Activated T-helper 2 cell treated with anti-CD3 and anti-CD28 coated beads, Interferon-gamma antibody, Interleukin-2, Interleukin-4, amounts not matched to agents 10 μg/mL and 5 μg/mL and 100 μg/mL, durations not matched to agents 14 hours and 24 hours and 36 hours (primary cell): ENCODE data around the gene ZNF234. TPM values are rescaled to one million over a fixed set of nuclear protein-coding genes. Genes with fewer than 3 reads are reported as not detected.
"Not testable (repeated sequence)": the region's sequence is repeated elsewhere in the genome, so short reads cannot be mapped to it uniquely, and the experiment has no call there.

Source experiments
- DNase-seq: peaks from one replicate; pipeline ENCODE4 v3.0.0; 2021; ENCODE audit warnings: low spot score
- H3K27ac Mint-ChIP-seq: one replicate; pipeline ENCODE4 v1.8.0; 2021; ENCODE audit warnings: mixed read lengths
- H3K27me3 Mint-ChIP-seq: one replicate; pipeline ENCODE4 v1.8.0; 2021; ENCODE audit warnings: low read depth, mixed read lengths
- H3K36me3 Mint-ChIP-seq: one replicate; pipeline ENCODE4 v1.8.0; 2021; ENCODE audit warnings: low read depth, mixed read lengths
- H3K4me1 Mint-ChIP-seq: one replicate; pipeline ENCODE4 v1.8.0; 2021; ENCODE audit warnings: low read depth, mixed read lengths
- H3K4me3 Mint-ChIP-seq: one replicate; pipeline ENCODE4 v1.8.0; 2021; ENCODE audit warnings: low read depth, mild to moderate bottlenecking, moderate library complexity, mixed read lengths
- H3K9me3 Mint-ChIP-seq: one replicate; pipeline ENCODE4 v1.8.0; 2021; ENCODE audit warnings: mixed read lengths
- intact Hi-C: fragments of 100-400 bp; cut with micrococcal nuclease; formaldehyde crosslinking; loops from one replicate; pipeline ENCODE4 v1.15.1; 2023
- total RNA-seq: library from RNA; stranded (reverse); gene quantifications from 2 replicates; pipeline ENCODE4 v1.2.3, GENCODE V29; 2022

Gene ZNF234
- total RNA-seq = 10.3 and 11.6 TPM in 2 replicates

GRCh38 chr19:44141191-44142058 lies at the start of gene ZNF234:
Gene ZNF234 (plus strand): TSS chr19:44141554. CDS start chr19:44144633, 3,079 bp downstream.
- Mint-ChIP-seq H3K27ac (peak within 1 kb of the TSS; percentile 89), H3K27me3 (no peaks in the 10 kb centered on the region)

DNA sequence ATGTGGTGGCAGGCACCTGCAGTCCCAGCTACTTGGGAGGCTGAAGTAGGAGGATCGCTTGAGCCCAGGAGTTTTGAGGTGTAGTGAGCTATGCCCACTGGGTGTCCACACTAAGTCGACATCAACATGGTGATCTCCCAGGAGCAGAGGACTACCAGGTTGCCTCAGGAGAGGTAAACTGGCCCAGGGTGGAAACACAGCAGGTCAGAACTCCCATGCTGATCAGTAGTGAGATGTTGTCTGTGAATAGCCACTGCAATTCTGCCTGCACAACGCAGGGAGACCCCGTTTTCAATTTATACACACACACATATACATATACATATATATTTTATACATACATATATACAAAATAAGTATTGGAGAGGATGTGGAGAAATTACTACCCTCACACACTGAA lies 49.2 kb upstream of the ZNF234 start:
- H3K27ac Mint-ChIP-seq = no peak overlapping the region
- peaks cover 7% of the 10 kb centered on the region for H3K4me1 Mint-ChIP-seq
- intact Hi-C loops = loop anchor here (5.0 kb wide), 2 partner anchors 120 to 155 kb away; partner anchors contain the start of genes ZNF227 and ZNF45
- no peak for DNase-seq
- H3K27me3 Mint-ChIP-seq = no peaks in the 10 kb centered on the region
- H3K36me3 Mint-ChIP-seq = peaks cover 15% of the 10 kb centered on the region
- no peak overlapping the region for H3K4me3 Mint-ChIP-seq
- peaks cover 6% of the 10 kb centered on the region for H3K9me3 Mint-ChIP-seq

More at GRCh38 chr19:44141191-44142058, at the start of gene ZNF234:
- H3K36me3 Mint-ChIP-seq = peaks cover 35% of the 10 kb centered on the region
- DNase-seq = peak; percentile 57
- H3K4me3 Mint-ChIP-seq = peak within 1 kb of the TSS; percentile 96
- peaks cover 30% of the 10 kb centered on the region for H3K9me3 Mint-ChIP-seq
- peaks cover 14% of the 10 kb centered on the region for H3K4me1 Mint-ChIP-seq
- intact Hi-C loops = loop anchor here (2.0 kb wide), 1 partner anchor 23 kb away; the partner anchor contains the start of gene ZNF226

- Mint-ChIP-seq H3K9me3 (peaks cover 21% of the 10 kb centered on the region), H3K4me3 (peak within 1 kb of the TSS; percentile 98)
Measured at GRCh38 chr19:44093931-44094765, 47.2 kb upstream of the ZNF234 start, which contains the start of gene ZNF224. Gene ZNF224 (plus strand): TSS chr19:44094361. CDS start chr19:44097874, 3,513 bp downstream.

DNA sequence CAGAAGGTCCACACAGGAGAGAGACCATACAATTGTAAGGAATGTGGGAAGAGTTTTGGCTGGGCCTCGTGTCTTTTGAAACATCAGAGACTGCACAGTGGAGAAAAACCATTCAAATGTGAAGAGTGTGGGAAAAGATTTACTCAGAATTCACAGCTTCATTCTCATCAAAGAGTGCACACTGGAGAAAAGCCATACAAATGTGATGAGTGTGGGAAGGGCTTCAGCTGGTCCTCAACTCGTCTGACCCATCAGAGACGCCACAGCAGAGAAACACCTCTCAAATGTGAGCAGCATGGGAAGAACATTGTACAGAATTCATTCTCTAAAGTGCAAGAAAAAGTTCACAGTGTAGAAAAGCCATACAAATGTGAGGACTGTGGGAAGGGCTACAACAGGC lies 33.6 kb upstream of the ZNF234 start:
- H3K4me1 Mint-ChIP-seq = peaks cover 8% of the 10 kb centered on the region
- H3K4me3 Mint-ChIP-seq = no peak overlapping the region
- H3K9me3 Mint-ChIP-seq = peaks cover 76% of the 10 kb centered on the region
- no peak for DNase-seq
- peaks cover 74% of the 10 kb centered on the region for H3K36me3 Mint-ChIP-seq
- H3K27me3 Mint-ChIP-seq = no peaks in the 10 kb centered on the region
- intact Hi-C loops = no loop called here
- no peak overlapping the region for H3K27ac Mint-ChIP-seq

More at GRCh38 chr19:44093931-44094765, 47.2 kb upstream of the ZNF234 start, which contains the start of gene ZNF224:
- DNase-seq = peak; percentile 76
- Mint-ChIP-seq H3K4me1 (peaks cover 9% of the 10 kb centered on the region), H3K36me3 (peaks cover 35% of the 10 kb centered on the region), H3K27me3 (no peaks in the 10 kb centered on the region), H3K27ac (peak within 1 kb of the TSS; percentile 77)
- intact Hi-C loops = loop anchor here (1.0 to 5.0 kb wide), 6 partner anchors 19 to 157 kb away; partner anchors contain the start of genes ZNF225, ZNF226, ZNF227 and ZNF230

GRCh38 chr19:44109458-44109857 lies 31.9 kb upstream of the ZNF234 start:
- H3K27ac Mint-ChIP-seq = no peak overlapping the region
- peaks cover 13% of the 10 kb centered on the region for H3K4me1 Mint-ChIP-seq
- peaks cover 59% of the 10 kb centered on the region for H3K9me3 Mint-ChIP-seq
- no peak overlapping the region for H3K4me3 Mint-ChIP-seq
- H3K27me3 Mint-ChIP-seq = no peaks in the 10 kb centered on the region
- no peak for DNase-seq
- intact Hi-C loops = no loop called here
- H3K36me3 Mint-ChIP-seq = peaks cover 57% of the 10 kb centered on the region

GRCh38 chr19:44111910-44112463 lies 29.4 kb upstream of the ZNF234 start:
- DNase-seq = no peak
- Mint-ChIP-seq H3K9me3 (peaks cover 38% of the 10 kb centered on the region), H3K4me3 (peak overlapping the region; percentile 74), H3K4me1 (peaks cover 14% of the 10 kb centered on the region), H3K36me3 (peaks cover 52% of the 10 kb centered on the region), H3K27me3 (no peaks in the 10 kb centered on the region), H3K27ac (no peak overlapping the region)
- intact Hi-C loops = loop anchor here (2.0 to 10.0 kb wide), 2 partner anchors 101 to 393 kb away; partner anchors contain the start of genes ZNF180 and ZNF227

DNA sequence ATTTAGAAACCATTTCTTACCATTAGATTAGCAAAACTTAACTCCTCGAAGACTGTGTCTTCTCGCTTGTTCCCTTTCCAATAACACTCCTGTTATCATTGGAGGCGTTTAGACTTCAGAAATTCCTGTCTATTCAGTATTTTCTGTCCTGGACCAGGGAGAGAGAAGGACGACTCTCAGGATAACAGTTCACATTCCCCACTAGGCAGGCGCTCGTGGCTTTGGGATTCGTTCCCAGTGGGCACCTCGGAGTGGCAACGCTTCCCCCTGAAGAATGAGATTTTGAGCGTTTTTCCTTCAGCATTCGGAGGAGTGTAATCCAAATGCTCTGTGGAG lies 28.6 kb upstream of the ZNF234 start:
- no peak for DNase-seq
- H3K4me3 Mint-ChIP-seq = peak overlapping the region; percentile 99
- H3K36me3 Mint-ChIP-seq = peaks cover 50% of the 10 kb centered on the region
- peaks cover 14% of the 10 kb centered on the region for H3K4me1 Mint-ChIP-seq
- no peaks in the 10 kb centered on the region for H3K27me3 Mint-ChIP-seq
- H3K9me3 Mint-ChIP-seq = peaks cover 31% of the 10 kb centered on the region
- no peak overlapping the region for H3K27ac Mint-ChIP-seq
- intact Hi-C loops = loop anchor here (1.0 to 10.0 kb wide), 6 partner anchors 18 to 392 kb away; partner anchors contain the start of genes ZNF180, ZNF224, ZNF226 and ZNF227

DNA sequence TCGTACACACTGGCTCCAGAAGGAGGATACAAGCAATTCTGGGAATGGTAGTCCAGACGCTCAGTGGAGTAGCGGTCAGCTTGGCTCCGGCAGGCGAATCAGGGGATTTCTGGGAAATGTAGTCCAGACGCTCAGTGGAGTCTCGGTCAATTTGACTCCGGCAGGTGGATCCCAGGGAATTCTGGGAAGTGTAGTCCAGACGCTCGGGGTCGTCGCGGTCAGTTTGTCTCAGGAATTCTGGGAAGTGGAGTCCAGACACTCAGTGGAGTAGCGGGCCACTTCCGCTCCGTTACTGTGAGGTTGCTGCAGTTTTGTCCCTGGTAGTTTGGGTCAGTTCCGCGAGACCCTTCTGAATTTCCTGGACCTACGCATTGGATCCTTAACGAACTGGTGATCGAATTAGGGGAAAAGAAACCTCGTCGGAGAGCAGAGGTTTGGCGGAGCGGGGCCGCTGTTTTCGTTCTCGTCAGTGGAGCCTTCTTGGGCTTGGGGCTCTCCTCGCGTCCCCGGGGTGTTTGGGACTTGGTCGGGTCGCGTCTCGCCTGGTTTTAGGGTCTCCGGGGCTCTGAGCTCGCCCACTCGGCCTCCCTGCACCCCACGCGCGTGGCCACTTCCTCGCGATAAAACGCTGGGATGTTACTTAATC lies 28.1 kb upstream of the ZNF234 start, which contains the start of gene ZNF225:
Gene ZNF225 (plus strand): TSS at position 262 of the 646 bp plus-strand sequence. CDS start 2,429 bp downstream, outside the sequence.
- Mint-ChIP-seq H3K27me3 (no peaks in the 10 kb centered on the region), H3K36me3 (peaks cover 49% of the 10 kb centered on the region), H3K4me1 (peaks cover 14% of the 10 kb centered on the region), H3K4me3 (peak within 1 kb of the TSS; percentile 99), H3K9me3 (peaks cover 26% of the 10 kb centered on the region), H3K27ac (peak within 1 kb of the TSS; percentile 82)
- intact Hi-C loops = loop anchor here (1.0 to 10.0 kb wide), 6 partner anchors 19 to 392 kb away; partner anchors contain the start of genes ZNF180, ZNF224, ZNF226 and ZNF227
- peak; percentile 81 for DNase-seq

GRCh38 chr19:44113784-44114390 lies 27.5 kb upstream of the ZNF234 start:
- intact Hi-C loops = loop anchor here (1.0 to 10.0 kb wide), 6 partner anchors 20 to 391 kb away; partner anchors contain the start of genes ZNF180, ZNF224, ZNF226 and ZNF227
- Mint-ChIP-seq H3K9me3 (peaks cover 20% of the 10 kb centered on the region), H3K4me1 (peaks cover 14% of the 10 kb centered on the region), H3K27ac (no peak overlapping the region), H3K36me3 (peaks cover 51% of the 10 kb centered on the region), H3K4me3 (peak overlapping the region; percentile 99), H3K27me3 (no peaks in the 10 kb centered on the region)
- DNase-seq = no peak

- H3K4me1 Mint-ChIP-seq, H3K4me3 Mint-ChIP-seq, DNase-seq, H3K27me3 Mint-ChIP-seq, intact Hi-C loops, H3K27ac Mint-ChIP-seq: not testable (repeated sequence)
- H3K36me3 Mint-ChIP-seq = peaks cover 90% of the 10 kb centered on the region
- peaks cover 58% of the 10 kb centered on the region for H3K9me3 Mint-ChIP-seq
Measured at GRCh38 chr19:44121162-44121561, 20.2 kb upstream of the ZNF234 start.

DNA sequence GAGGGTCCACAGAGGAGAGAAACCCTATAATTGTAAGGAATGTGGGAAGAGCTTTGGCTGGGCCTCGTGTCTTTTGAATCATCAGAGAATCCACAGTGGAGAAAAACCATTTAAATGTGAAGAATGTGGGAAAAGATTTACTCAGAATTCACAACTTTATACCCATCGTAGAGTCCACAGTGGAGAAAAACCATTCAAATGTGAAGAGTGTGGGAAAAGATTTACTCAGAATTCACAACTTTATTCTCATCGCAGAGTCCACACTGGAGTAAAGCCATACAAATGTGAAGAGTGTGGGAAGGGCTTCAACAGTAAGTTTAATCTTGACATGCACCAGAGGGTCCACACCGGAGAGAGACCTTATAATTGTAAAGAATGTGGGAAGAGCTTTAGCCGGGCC lies 9.4 kb upstream of the ZNF234 start:
- Mint-ChIP-seq H3K27me3 (no peaks in the 10 kb centered on the region), H3K9me3 (peaks cover 46% of the 10 kb centered on the region), H3K4me1 (no peaks in the 10 kb centered on the region), H3K27ac (no peak overlapping the region), H3K4me3 (no peak overlapping the region), H3K36me3 (peaks cover 37% of the 10 kb centered on the region)
- DNase-seq = no peak
- intact Hi-C loops = no loop called here
